A549 treated with Mapracorat at 1 μM for 4 hours (cell line): ENCODE data around the gene PGAM4. TPM values are rescaled to one million over a fixed set of nuclear protein-coding genes. Genes with fewer than 3 reads are reported as not detected.

Source experiments
- total RNA-seq: library from RNA; stranded (reverse); fragments of 200-300 nt; extraction: Qiagen RNA extraction; gene quantifications from 5 replicates; pipeline ENCODE4 v1.2.3, GENCODE V29; 2022

The PGAM4 gene
- total RNA-seq = 0.25 to 0.52 TPM (median 0.36 TPM) in 4 of 5 replicates, not detected in the other

GRCh38 chrX:77969538-77969937 lies at the start of gene PGAM4:
TSS of gene PGAM4 (minus strand) at chrX:77969638. CDS start at chrX:77969638, 0 bp downstream.

Other genes with a start within 250 kb of the PGAM4 start
- gene ATRX, start 183.4 kb downstream of the PGAM4 start, total RNA-seq = 14.4 to 20.9 TPM (median 18.5 TPM) in 5 replicates
- 34.3 to 41.6 TPM (median 40.8 TPM) in 5 replicates for gene MAGT1, start 74.2 kb downstream of the PGAM4 start, total RNA-seq
- gene COX7B, start 70.2 kb downstream of the PGAM4 start, total RNA-seq = 541 to 712 TPM (median 591 TPM) in 5 replicates
- 2.8 to 4.0 TPM (median 3.5 TPM) in 5 replicates for gene ATP7A, start 58.9 kb downstream of the PGAM4 start, total RNA-seq
- 577 to 626 TPM (median 603 TPM) in 5 replicates for gene PGK1, start 134.6 kb upstream of the PGAM4 start, total RNA-seq
- gene TAF9B, start 170.0 kb upstream of the PGAM4 start, total RNA-seq = 11.2 to 12.4 TPM (median 11.7 TPM) in 5 replicates